NCI-H2107 treated with DMSO at 0.1 percent for 48 hours (cell line): ENCODE results near the gene CMC4.

Experiments
- DNase-seq: peaks from one replicate; lab custom pipeline; 2025; ENCODE audit not compliant: unreplicated experiment; lab: John Stamatoyannopoulos, UW

CMC4 gene

GRCh38 chrX:155054255-155054654 is 16.7 kb downstream of the CMC4 start:
- DNase-seq, result no peak

DNA sequence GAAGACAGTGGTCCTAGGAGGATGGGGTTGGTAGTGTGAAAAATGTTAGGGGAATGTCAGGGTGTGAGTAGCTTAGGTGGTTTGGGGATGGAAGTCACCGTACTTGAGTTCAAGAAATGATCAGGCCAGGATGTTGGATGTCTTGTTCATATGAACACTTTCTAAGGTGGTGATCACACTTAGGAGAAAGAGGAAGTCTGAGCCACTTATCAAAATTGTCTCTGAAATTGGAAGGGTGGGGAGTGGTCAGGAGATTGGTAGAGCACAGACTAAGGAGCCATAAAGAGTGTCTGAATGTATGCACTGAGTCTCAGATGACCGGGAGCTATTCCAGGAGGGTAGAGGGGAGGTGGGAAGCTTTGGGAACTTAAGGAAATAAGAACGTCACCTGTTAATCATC is 17.3 kb downstream of the CMC4 start:
- DNase-seq, result no peak

DNA sequence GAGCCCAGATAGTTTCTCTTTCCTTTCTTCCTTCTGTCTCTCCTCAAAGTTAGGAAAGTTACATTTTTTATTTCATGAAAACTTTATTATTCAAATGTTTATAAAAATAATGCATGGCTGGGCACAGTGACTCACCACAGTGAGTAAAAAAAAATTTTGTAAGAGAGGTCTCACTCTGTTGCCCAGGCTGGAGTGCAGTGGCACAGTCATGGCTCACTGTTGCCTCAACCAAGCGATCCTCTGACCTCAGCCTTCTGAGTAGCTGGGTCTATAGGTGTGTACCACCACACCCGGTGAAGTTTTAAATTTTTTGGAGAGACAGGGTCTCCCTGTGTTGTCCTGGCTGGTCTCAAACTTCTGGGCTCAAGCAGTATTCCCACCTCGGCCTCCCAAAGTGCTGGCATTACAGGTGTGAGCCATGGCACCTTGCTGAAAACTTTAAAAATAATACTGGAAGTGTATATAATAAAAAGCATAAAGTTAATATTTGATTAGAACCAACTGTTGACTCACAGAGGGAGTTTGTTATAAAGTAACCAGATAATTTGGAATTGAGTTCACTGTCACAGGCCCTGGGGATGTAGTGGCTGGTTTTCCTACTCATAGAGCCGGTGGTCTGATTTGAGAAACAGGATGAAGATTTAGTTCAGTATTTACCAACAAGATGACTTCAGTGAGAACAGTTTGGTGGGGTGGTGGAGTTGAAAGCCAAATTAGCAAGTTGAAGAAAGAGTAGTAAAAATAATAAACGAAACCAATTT is 18.0 kb downstream of the CMC4 start:
- DNase-seq, result no peak

- no peak for DNase-seq
Observed at GRCh38 chrX:155048977-155049619, 21.8 kb downstream of the CMC4 start.

DNA sequence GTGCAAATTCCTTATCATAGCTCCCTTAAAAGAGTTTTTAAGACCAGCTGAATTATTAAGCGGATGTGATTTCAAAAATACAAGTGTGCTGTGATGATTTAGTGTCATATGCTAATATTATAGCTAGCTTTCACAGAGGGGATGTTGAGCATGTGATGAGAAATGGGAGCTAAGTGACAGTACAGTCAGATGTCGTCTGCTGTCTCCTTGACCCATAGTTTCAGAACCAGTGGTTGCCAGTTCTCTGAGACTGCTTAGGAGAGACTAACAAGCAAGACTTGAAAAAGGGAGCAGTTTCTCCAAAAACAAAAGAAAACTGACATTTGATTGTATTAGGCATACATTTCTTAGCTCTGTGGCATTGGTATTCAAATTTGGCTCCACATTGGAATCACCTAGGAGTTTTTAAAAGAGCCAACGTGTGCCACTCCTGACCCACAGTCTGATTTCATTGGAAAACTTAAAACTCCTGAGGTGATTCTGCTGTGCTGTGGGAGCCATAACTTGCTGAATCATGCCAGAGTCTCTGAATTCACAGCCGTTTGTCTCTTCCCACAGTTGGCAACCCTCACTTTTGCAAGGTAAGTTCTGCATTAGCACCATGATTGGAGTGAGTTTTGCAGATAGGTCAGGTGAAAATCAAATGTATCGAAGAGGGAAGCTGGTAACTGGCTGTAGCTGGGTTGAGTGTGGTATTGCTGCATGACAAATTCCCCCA is 24.0 kb downstream of the CMC4 start:
- no peak for DNase-seq

DNA sequence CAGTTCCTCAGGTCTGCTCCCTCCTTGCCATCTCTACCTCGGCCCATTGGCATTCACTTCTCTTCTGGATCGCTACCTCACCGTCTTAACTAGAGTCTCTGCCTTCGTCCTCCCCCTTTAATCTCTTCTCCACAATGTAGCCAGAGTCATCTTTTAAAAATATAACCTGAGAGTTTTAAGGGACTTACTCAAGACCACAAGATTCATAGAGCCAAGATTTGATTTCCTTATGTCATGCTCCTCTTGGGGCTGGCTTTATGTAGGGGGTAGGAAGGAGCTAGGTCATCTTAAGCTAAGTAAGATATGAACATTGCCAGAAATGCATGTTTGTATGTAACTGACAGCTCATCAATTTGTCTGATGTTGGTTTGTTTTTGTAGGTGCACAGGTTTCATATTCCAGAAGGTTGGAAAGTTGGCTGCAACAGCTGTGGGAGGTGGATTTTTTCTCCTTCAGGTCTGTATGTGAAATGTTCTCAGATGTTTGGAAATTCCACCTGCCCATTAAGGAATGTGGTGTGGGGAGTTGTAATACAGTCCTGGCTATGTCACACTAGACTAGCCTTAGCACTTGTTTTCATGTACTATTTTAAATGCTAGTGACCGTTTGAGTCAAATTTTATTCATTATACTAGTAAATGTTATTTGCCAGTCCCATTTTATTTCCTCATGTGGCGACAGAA is 24.7 kb downstream of the CMC4 start:
- DNase-seq, result no peak

GRCh38 chrX:155035688-155036087 is 35.2 kb downstream of the CMC4 start:
- no peak for DNase-seq

- DNase-seq, result no peak
Observed at GRCh38 chrX:155031657-155032056, 39.3 kb downstream of the CMC4 start.

DNA sequence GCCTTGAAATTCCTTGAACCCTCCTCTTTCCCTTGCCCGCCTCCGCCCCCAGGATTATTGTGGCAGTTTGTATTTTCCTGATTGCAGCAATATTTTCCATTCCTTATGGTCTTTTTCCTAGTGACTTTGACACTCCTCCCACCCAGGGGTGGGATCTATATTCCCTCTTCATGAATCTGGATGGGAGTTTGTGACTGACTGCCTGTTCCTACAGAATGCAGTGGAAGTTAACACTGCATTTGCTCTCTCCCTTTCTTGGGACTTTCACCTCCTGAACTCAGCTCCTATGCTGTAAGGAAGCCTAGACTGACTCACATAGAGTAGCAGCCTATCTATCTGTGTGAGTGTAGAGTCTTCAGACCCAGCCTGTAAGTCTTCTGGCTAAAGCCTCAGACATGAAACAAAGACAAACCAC is 42.1 kb downstream of the CMC4 start:
- DNase-seq, result no peak

DNA sequence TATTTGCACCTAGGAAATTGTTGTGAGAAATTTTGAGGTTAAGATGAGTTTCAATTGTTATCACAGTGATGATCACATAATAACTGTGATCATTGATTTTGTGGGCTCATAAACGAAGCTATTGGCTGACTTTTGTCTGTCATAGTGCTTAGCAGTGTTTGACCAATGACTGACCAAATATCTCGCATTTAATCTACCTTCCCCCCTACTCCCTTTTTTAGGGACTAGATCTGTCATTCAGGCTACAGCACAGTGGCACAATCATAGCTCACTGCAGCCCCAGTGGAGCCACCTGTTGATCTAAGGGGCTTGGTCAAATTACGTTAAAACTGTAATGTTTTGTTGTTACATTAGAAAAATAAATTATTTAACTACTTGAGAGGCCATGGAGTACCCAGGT is 42.8 kb downstream of the CMC4 start:
- DNase-seq, result no peak

- DNase-seq, result peak; percentile 75
Observed at GRCh38 chrX:155027509-155028066, 43.3 kb downstream of the CMC4 start.

GRCh38 chrX:155026727-155027508 is 44.0 kb downstream of the CMC4 start, which contains the start of gene FUNDC2:
FUNDC2 (plus strand) TSS chrX:155026844; CDS start chrX:155026939, 95 bp downstream.
- DNase-seq, result peak; percentile 91

DNA sequence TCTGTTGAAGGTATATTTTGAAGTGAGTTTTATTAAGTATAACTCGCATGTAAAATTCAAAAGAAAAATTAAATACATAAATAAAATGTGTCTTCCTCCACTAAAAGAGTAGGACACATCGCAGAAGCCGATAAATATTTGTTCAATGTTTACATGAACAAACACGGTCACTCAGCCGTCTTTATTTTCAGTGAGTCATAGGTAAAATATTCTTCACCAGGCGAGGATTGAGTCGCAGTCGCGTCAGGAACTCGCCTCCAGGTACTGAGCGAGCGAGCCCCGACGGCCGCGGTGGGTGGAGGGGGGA is 44.6 kb downstream of the CMC4 start:
- no peak for DNase-seq

- no peak for DNase-seq
Observed at GRCh38 chrX:155023907-155024833, 46.8 kb downstream of the CMC4 start.

DNA sequence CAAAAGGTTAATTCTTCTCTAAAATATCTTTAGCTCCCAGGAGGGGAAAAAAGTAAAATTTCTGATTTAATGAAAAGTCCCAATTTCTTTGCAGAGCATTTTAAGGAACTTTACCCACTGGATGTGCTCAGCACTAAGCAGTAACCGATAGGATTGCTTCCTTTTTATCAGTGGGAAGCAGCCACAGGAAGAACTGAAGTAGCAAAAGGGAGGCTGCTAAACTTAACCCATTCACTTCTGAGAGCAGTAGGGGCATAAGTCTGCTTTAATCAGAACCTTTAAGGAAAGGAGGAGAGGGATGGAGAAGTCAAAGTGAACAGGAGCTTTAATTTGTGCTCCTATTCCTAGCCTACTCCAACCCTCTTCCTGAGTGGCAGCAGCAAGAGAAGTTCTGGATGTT is 48.4 kb downstream of the CMC4 start, which contains the start of gene F8:
TSS of gene F8 (minus strand) at position 139 of the 400 bp plus-strand sequence. CDS start 171 bp downstream, outside the sequence.
- no peak for DNase-seq

DNA sequence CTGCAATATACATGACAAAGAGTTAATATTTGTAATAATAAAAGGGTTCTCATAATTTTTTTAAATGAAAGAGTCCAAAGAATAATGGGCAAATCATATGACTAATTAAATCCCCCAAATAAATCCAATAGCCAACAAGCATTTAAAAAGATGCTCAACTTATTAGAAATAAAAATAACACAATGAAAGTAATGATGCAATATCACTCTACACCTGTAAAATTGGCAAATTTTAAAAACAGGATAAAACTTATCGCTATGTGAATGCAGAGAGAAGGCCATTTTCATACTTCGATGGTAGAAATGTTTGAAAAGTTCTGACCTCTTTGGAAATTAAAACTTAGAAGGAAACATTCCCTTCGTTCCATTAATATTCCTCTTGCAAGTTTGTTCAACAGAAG is 50.3 kb downstream of the CMC4 start:
- no peak for DNase-seq
